OCI-LY7 (cell line): ENCODE results near the gene SLC2A4RG. TPM values are rescaled to one million over a fixed set of nuclear protein-coding genes. Genes with fewer than 3 reads are reported as not detected.

Source experiments
- BruUV-seq: library from RNA; stranded (reverse); fragments of 400-500 nt; replicated peaks from 2 replicates; lab custom pipeline; 2021; lab: Mats Ljungman, UMichigan
- CTCF ChIA-PET: fragments of 300-600 bp; sonication (Branson Sonifier 250); formaldehyde crosslinking; loops from one replicate; lab custom pipeline; 2022; ENCODE audit warnings: antibody characterized with exemption; ENCODE audit not compliant: unreplicated experiment; lab: Charles Lee
- POLR2A ChIA-PET: fragments of 300-600 bp; sonication (Branson Sonifier 250); formaldehyde crosslinking; loops from one replicate; lab custom pipeline; 2022; ENCODE audit warnings: antibody characterized with exemption; lab: Charles Lee
- DNase-seq: peaks from one replicate; pipeline ENCODE4 v3.0.0-alpha.2; 2015; ENCODE audit warnings: low spot score
- H2AFZ ChIP-seq: fragments of 200-600 bp; sonication (generic), shearing (Covaris generic); 2 replicates; pipeline ENCODE4 v1.6.1; 2014; ENCODE audit warnings: mild to moderate bottlenecking, antibody characterized with exemption, low read length, moderate library complexity
- H3K27ac ChIP-seq: fragments of 200-600 bp; sonication (generic); 2 replicates; pipeline ENCODE4 v1.5.1; 2014; ENCODE audit warnings: mixed run types, low read depth, mild to moderate bottlenecking, moderate library complexity, low read length, inconsistent platforms; ENCODE audit not compliant: poor library complexity, severe bottlenecking
- H3K36me3 ChIP-seq: fragments of 200-600 bp; sonication (generic); 2 replicates; pipeline ENCODE4 v1.6.1; 2014; ENCODE audit warnings: mild to moderate bottlenecking, antibody characterized with exemption, low read length, moderate library complexity, mixed read lengths; ENCODE audit not compliant: insufficient read depth
- H3K4me1 ChIP-seq: fragments of 200-600 bp; sonication (generic); 2 replicates; pipeline ENCODE4 v1.5.1; 2014; ENCODE audit warnings: mild to moderate bottlenecking, low read length; ENCODE audit not compliant: insufficient read depth, poor library complexity, severe bottlenecking
- H3K4me2 ChIP-seq: fragments of 200-600 bp; sonication (generic); 2 replicates; pipeline ENCODE4 v1.6.1; 2014; ENCODE audit warnings: mild to moderate bottlenecking, low read length
- H3K4me3 ChIP-seq: fragments of 200-600 bp; sonication (generic); 2 replicates; pipeline ENCODE4 v1.5.1; 2014; ENCODE audit warnings: mild to moderate bottlenecking, low read depth, low read length; ENCODE audit not compliant: poor library complexity, severe bottlenecking
- H3K79me2 ChIP-seq: fragments of 200-600 bp; sonication (generic); 2 replicates; pipeline ENCODE4 v1.6.1; 2016; ENCODE audit warnings: low read depth, mild to moderate bottlenecking, low read length, moderate library complexity, mixed read lengths; ENCODE audit not compliant: insufficient read depth
- H3K9me2 ChIP-seq: fragments of 200-600 bp; sonication (generic); 2 replicates; pipeline ENCODE4 v1.6.1; 2016; ENCODE audit warnings: mild to moderate bottlenecking, low read length, mixed read lengths; ENCODE audit not compliant: insufficient read depth
- H3K9me3 ChIP-seq: fragments of 200-600 bp; sonication (generic); 2 replicates; pipeline ENCODE4 v1.6.1; 2014; ENCODE audit warnings: mild to moderate bottlenecking, mixed run types, low read length, mixed read lengths
- H4K20me1 ChIP-seq: fragments of 200-600 bp; sonication (generic); 2 replicates; pipeline ENCODE4 v1.6.1; 2014; ENCODE audit warnings: mild to moderate bottlenecking, antibody characterized with exemption, low read length, moderate library complexity, mixed read lengths; ENCODE audit not compliant: insufficient read depth
- EZH2phosphoT487 ChIP-seq: fragments of 200-600 bp; sonication (generic); IDR thresholded peaks from 2 replicates; pipeline ENCODE4 v1.6.1; 2018; ENCODE audit warnings: low read depth, borderline replicate concordance, mild to moderate bottlenecking, mixed run types, antibody characterized with exemption, low read length, moderate library complexity, mixed read lengths
- intact Hi-C: fragments of 100-400 bp; cut with micrococcal nuclease; formaldehyde crosslinking; loops from one replicate; pipeline ENCODE4 v1.10.0; 2022; ENCODE audit not compliant: unreplicated experiment
- total RNA-seq, 2 experiments: library from RNA; depleted of rRNA in 1 of 2; stranded (reverse); fragments of >200 nt in 1 of 2; shearing (Covaris generic) in 1 of 2; gene quantifications; 2 replicates each; pipeline ENCODE4 v1.2.3, GENCODE V29; 2014 to 2022
- TF ChIP-seq, protein P1 (sequence below): fragments of 200-600 bp; sonication (generic); conservative IDR thresholded peaks from 2 replicates; pipeline ENCODE4 v1.5.1; 2014; ENCODE audit warnings: mild to moderate bottlenecking, antibody characterized with exemption, low read length, moderate library complexity, mixed read lengths

Gene SLC2A4RG
- total RNA-seq, 2 experiments from 2014 or later = 77.9 to 113 TPM

DNA sequence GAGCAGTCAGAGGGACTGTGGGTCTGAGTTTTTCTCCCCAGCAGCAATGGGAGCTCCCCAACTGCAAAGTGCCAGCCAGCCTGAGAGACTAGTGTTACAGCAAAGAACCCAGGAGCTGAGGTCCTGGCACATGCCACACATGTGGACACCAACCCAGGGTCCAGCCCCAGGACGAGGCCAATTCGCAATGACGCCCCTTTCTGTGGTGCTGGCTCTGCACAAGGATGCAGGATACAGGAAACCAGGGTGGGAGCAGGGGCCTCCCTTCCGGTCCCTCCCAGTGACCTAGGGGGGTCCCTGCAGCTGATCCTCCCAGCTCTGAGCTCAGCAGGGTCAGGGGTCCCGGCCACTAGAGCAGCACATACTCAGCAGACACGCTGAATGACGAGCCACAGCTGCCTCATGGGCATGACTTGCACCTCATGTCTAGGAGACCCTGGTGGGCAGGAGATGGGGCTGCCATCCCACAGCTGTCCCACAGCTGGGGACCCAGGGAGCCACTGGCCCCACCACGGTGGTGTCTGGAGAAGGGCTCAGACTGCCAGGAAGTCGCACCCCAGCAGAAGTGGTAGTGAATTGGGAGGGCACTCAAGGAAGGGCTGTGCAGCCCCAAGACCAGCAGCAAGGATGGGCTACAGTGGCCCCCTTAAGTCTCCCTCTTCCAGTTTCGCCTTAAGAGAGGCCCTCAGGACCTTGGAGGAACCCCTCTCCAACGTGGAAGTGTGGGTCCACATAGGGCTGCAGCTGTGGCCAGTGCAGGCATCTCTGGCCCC, 35.4 kb upstream of the SLC2A4RG start:
- Histone ChIP-seq H3K79me2 (peaks cover 33% of the 10 kb centered on the region), H3K27ac (no peak overlapping the region), H3K9me3 (no peaks in the 10 kb centered on the region), H3K9me2 (no peaks in the 10 kb centered on the region), H3K4me3 (no peak overlapping the region), H2AFZ (no peak overlapping the region), H3K4me2 (no peak overlapping the region), H4K20me1 (peaks cover 8% of the 10 kb centered on the region; the same call in 1 of the 2 replicates), H3K4me1 (peaks cover 21% of the 10 kb centered on the region), H3K36me3 (peaks cover 51% of the 10 kb centered on the region)
- TF ChIP-seq, protein P1, sequence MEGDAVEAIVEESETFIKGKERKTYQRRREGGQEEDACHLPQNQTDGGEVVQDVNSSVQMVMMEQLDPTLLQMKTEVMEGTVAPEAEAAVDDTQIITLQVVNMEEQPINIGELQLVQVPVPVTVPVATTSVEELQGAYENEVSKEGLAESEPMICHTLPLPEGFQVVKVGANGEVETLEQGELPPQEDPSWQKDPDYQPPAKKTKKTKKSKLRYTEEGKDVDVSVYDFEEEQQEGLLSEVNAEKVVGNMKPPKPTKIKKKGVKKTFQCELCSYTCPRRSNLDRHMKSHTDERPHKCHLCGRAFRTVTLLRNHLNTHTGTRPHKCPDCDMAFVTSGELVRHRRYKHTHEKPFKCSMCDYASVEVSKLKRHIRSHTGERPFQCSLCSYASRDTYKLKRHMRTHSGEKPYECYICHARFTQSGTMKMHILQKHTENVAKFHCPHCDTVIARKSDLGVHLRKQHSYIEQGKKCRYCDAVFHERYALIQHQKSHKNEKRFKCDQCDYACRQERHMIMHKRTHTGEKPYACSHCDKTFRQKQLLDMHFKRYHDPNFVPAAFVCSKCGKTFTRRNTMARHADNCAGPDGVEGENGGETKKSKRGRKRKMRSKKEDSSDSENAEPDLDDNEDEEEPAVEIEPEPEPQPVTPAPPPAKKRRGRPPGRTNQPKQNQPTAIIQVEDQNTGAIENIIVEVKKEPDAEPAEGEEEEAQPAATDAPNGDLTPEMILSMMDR = no peak
- no peak for TF ChIP-seq EZH2phosphoT487
- ChIA-PET CTCF (no interaction called here), POLR2A (no interaction called here)
- DNase-seq = no peak
- intact Hi-C loops = no loop called here
- no TSS peak for BruUV-seq

DNA sequence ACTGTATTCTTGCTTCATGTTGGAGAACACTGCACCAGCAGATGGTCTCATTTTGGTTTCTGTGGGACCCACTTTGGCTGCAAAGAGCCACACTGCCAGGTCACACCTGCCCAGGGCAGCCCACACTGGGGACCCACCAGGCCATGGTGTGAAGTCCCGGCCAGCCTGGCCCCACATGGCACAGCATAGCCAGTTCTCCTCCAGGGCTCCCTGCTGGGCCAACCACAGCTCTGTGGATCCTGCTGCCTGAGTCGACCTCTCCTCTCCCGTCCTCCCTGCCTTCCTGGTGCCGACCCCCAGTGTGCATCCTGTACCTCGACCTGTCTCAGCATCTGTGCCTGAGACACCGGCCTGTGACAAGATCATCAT, 34.8 kb upstream of the SLC2A4RG start:
- no peaks in the 10 kb centered on the region for H3K9me3 ChIP-seq
- no TSS peak for BruUV-seq
- H3K9me2 ChIP-seq = no peaks in the 10 kb centered on the region
- no peak overlapping the region for H2AFZ ChIP-seq
- H3K4me2 ChIP-seq = no peak overlapping the region
- H3K27ac ChIP-seq = no peak overlapping the region
- intact Hi-C loops = loop anchor here (5.0 kb wide), 1 partner anchor 83 kb away; no protein-coding TSS in a partner anchor
- H3K79me2 ChIP-seq = peaks cover 39% of the 10 kb centered on the region
- no peak for DNase-seq
- peaks cover 8% of the 10 kb centered on the region; the same call in 1 of the 2 replicates for H4K20me1 ChIP-seq
- H3K4me3 ChIP-seq = no peak overlapping the region
- H3K4me1 ChIP-seq = peaks cover 21% of the 10 kb centered on the region
- no peak for TF ChIP-seq EZH2phosphoT487
- TF ChIP-seq, protein P1 = no peak
- CTCF ChIA-PET = no interaction called here
- POLR2A ChIA-PET = no interaction called here
- H3K36me3 ChIP-seq = peaks cover 54% of the 10 kb centered on the region
